Cardiac fibroblast (primary cell): ENCODE measurements around the gene PCSK9.
A peak's percentile ranks its signal among the peaks of the same experiment; 100 is the strongest.

Source experiments
- DNase-seq, 2 donors: peaks; one replicate each; pipeline versions ENCODE4 v3.0.0 to v3.0.0-alpha.2; 2010; ENCODE audit warnings: low read depth in 2 of 2
- H3K4me3 ChIP-seq, 2 donors: replicated peaks in 1 of 2; 1 replicate in 1 of 2; 2 replicates in 1 of 2; pipeline ENCODE4 v1.5.1; 2011; ENCODE audit warnings: low read depth in 2 of 2, low read length in 2 of 2, mild to moderate bottlenecking in 2 of 2, moderate library complexity in 1 of 2
- TF ChIP-seq, protein P1 (sequence below): IDR thresholded peaks from one replicate; pipeline ENCODE4 v1.5.1; 2011; ENCODE audit warnings: low read depth, mild to moderate bottlenecking, low read length, inconsistent platforms

Gene PCSK9

GRCh38 chr1:54995013-54995760, 44.2 kb upstream of the PCSK9 start:
- TF ChIP-seq, protein P1, sequence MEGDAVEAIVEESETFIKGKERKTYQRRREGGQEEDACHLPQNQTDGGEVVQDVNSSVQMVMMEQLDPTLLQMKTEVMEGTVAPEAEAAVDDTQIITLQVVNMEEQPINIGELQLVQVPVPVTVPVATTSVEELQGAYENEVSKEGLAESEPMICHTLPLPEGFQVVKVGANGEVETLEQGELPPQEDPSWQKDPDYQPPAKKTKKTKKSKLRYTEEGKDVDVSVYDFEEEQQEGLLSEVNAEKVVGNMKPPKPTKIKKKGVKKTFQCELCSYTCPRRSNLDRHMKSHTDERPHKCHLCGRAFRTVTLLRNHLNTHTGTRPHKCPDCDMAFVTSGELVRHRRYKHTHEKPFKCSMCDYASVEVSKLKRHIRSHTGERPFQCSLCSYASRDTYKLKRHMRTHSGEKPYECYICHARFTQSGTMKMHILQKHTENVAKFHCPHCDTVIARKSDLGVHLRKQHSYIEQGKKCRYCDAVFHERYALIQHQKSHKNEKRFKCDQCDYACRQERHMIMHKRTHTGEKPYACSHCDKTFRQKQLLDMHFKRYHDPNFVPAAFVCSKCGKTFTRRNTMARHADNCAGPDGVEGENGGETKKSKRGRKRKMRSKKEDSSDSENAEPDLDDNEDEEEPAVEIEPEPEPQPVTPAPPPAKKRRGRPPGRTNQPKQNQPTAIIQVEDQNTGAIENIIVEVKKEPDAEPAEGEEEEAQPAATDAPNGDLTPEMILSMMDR, result no peak

GRCh38 chr1:54995835-54996234, 43.5 kb upstream of the PCSK9 start:
- no peak overlapping the region for H3K4me3 ChIP-seq
- TF ChIP-seq, protein P1, result no peak
- no peak for DNase-seq

More at GRCh38 chr1:54995013-54995760, 44.2 kb upstream of the PCSK9 start:
- H3K4me3 ChIP-seq, result no peak overlapping the region
- no peak for DNase-seq

DNA sequence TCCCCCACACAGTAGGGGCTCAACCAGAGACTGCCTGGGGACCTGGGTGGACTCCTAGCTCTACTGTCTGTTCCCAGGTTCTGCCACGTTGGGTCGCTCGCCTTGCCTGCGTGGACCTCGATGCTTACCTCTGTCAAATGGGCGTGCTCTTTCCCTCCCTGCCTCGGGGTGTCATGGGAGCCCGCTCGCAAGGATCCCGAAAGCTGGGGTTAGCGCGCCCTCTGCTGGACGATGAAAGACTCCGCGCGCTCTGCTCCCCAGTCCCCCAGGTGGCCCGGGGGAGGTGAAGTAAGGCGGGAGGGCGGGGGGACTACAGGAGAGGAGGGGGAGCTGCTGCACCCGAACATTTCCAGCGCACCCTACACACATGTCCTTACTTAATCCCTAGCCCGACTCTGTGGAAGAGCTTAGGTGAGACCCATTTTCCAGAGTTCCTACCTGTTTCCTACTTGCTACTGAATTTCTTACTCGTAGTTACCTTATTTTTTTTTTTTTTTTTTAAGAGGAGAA, 42.9 kb upstream of the PCSK9 start:
- TF ChIP-seq, protein P1, result peak; percentile 78
- no peak overlapping the region for H3K4me3 ChIP-seq

GRCh38 chr1:54996869-54997710, 42.3 kb upstream of the PCSK9 start:
- peak in 1 of 2 donors; percentile 12 for DNase-seq
- TF ChIP-seq, protein P1, result no peak
- H3K4me3 ChIP-seq, result no peak overlapping the region

More for the DNA sequence above, 42.9 kb upstream of the PCSK9 start:
- DNase-seq, result peak; percentile 75 to 78

DNA sequence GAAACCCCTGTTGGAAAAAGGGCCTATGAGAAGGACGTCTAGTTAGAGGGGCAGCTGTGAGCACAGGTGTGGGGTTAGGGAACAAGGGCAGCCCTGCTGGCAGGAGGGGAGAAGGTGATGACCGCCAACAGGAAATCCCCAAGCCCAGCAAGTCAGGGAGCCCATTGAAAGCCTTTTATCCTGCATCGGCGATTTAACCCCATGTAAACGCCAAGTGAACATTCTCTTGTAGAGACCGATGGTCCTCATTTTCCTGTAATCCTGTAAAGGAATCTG, 41.7 kb upstream of the PCSK9 start:
- H3K4me3 ChIP-seq, result no peak overlapping the region
- TF ChIP-seq, protein P1, result no peak
- no peak for DNase-seq

- TF ChIP-seq, protein P1, result no peak
These were observed 41.2 kb upstream of the PCSK9 start for GRCh38 chr1:54998100-54998499.

More at GRCh38 chr1:54998100-54998499, 41.2 kb upstream of the PCSK9 start:
- DNase-seq, result no peak
- H3K4me3 ChIP-seq, result no peak overlapping the region
